Mesenchymal stem cell (in vitro differentiated cells and primary cell): Measurements from ENCODE around the gene KLRC4.
A peak's percentile ranks its signal among the peaks of the same experiment; 100 is the strongest.

Source experiments
- DNase-seq: peaks from one replicate; pipeline ENCODE4 v3.0.0-alpha.2; 2013
- H2AFZ ChIP-seq: one replicate; pipeline ENCODE4 v1.6.1; 2013; ENCODE audit warnings: low read depth, mild to moderate bottlenecking, control low read depth, inconsistent platforms, low read length, moderate library complexity
- H2AK5ac ChIP-seq: 2 replicates; pipeline ENCODE4 v1.6.1; 2013; ENCODE audit warnings: low read length, moderate library complexity, mild to moderate bottlenecking, inconsistent platforms; ENCODE audit not compliant: severe bottlenecking
- H2BK120ac ChIP-seq: one replicate; pipeline ENCODE4 v1.6.1; 2013; ENCODE audit warnings: low read depth, mild to moderate bottlenecking, inconsistent platforms, low read length, moderate library complexity
- H2BK12ac ChIP-seq, 2 experiments: one replicate each; pipeline ENCODE4 v1.6.1; 2013; ENCODE audit warnings: inconsistent platforms in 2 of 2, low read length in 2 of 2, mild to moderate bottlenecking in 2 of 2, moderate library complexity in 2 of 2, control low read depth in 1 of 2
- H2BK15ac ChIP-seq: one replicate; pipeline ENCODE4 v1.6.1; 2013; ENCODE audit warnings: mild to moderate bottlenecking, low read depth, inconsistent platforms; ENCODE audit not compliant: poor library complexity, severe bottlenecking
- H2BK5ac ChIP-seq: 2 replicates; pipeline ENCODE4 v1.6.1; 2013; ENCODE audit warnings: low read depth, mild to moderate bottlenecking, low read length, control low read depth, inconsistent platforms; ENCODE audit not compliant: poor library complexity, severe bottlenecking
- H3K14ac ChIP-seq, 2 experiments: one replicate each; pipeline ENCODE4 v1.6.1; 2013; ENCODE audit warnings: inconsistent platforms in 2 of 2, low read length in 2 of 2, control low read depth in 1 of 2, mild to moderate bottlenecking in 1 of 2, moderate library complexity in 1 of 2
- H3K18ac ChIP-seq, 2 experiments: one replicate each; pipeline ENCODE4 v1.6.1; 2013; ENCODE audit warnings: inconsistent platforms in 2 of 2, low read length in 2 of 2, control low read depth in 1 of 2, low read depth in 1 of 2, mild to moderate bottlenecking in 1 of 2
- H3K23ac ChIP-seq, 2 experiments: one replicate each; pipeline ENCODE4 v1.6.1; 2013; ENCODE audit warnings: inconsistent platforms in 2 of 2, low read length in 2 of 2, mild to moderate bottlenecking in 2 of 2, moderate library complexity in 2 of 2, control low read depth in 1 of 2
- H3K27ac ChIP-seq: 2 replicates; pipeline ENCODE4 v1.5.1; 2013; ENCODE audit warnings: mild to moderate bottlenecking, moderate library complexity, low read length, control low read depth, inconsistent platforms; ENCODE audit not compliant: poor library complexity, severe bottlenecking
- H3K27me3 ChIP-seq, 2 experiments: 2 replicates each; pipeline versions ENCODE4 v1.6.1 to v1.7.0; 2013; ENCODE audit warnings: low read length in 2 of 2, mild to moderate bottlenecking in 2 of 2, moderate library complexity in 2 of 2, control low read depth in 1 of 2, inconsistent platforms in 1 of 2; ENCODE audit not compliant: control insufficient read depth in 1 of 2, insufficient read depth in 1 of 2
- H3K36me3 ChIP-seq, 2 experiments: 2 replicates each; pipeline versions ENCODE4 v1.6.1 to v1.7.0; 2013; ENCODE audit warnings: low read length in 2 of 2, control low read depth in 1 of 2, inconsistent platforms in 1 of 2, low read depth in 1 of 2, mild to moderate bottlenecking in 1 of 2; ENCODE audit not compliant: insufficient read depth in 2 of 2, control insufficient read depth in 1 of 2
- H3K4ac ChIP-seq, 2 experiments: one replicate each; pipeline ENCODE4 v1.6.1; 2013; ENCODE audit warnings: inconsistent platforms in 2 of 2, low read length in 2 of 2, mild to moderate bottlenecking in 2 of 2, moderate library complexity in 2 of 2, control low read depth in 1 of 2, low read depth in 1 of 2
- H3K4me1 ChIP-seq: 2 replicates; pipeline ENCODE4 v1.6.1; 2013; ENCODE audit warnings: low read depth, low read length, control low read depth; ENCODE audit not compliant: control insufficient read depth, insufficient read depth
- H3K4me2 ChIP-seq: 2 replicates; pipeline ENCODE4 v1.6.1; 2013; ENCODE audit warnings: low read length, mild to moderate bottlenecking, inconsistent platforms; ENCODE audit not compliant: poor library complexity, severe bottlenecking
- H3K4me3 ChIP-seq, 2 experiments: 2 replicates each; pipeline versions ENCODE4 v1.5.1 to v1.7.0; 2013; ENCODE audit warnings: low read length in 2 of 2, mild to moderate bottlenecking in 2 of 2, control low read depth in 1 of 2, low read depth in 1 of 2; ENCODE audit not compliant: insufficient read depth in 1 of 2
- H3K79me1 ChIP-seq: replicated peaks from 2 replicates; pipeline ENCODE4 v1.6.1; 2013; ENCODE audit warnings: mild to moderate bottlenecking, control low read depth, low read length, inconsistent platforms; ENCODE audit not compliant: poor library complexity, severe bottlenecking
- H3K9ac ChIP-seq: 2 replicates; pipeline ENCODE4 v1.7.0; 2013; ENCODE audit warnings: mild to moderate bottlenecking, low read length, moderate library complexity
- H3K9me3 ChIP-seq: 2 replicates; pipeline ENCODE4 v1.7.0; 2013; ENCODE audit warnings: mild to moderate bottlenecking, low read length; ENCODE audit not compliant: control insufficient read depth
- H4K8ac ChIP-seq: one replicate; pipeline ENCODE4 v1.6.1; 2013; ENCODE audit warnings: inconsistent platforms, mild to moderate bottlenecking, low read length, moderate library complexity
- H4K91ac ChIP-seq: one replicate; pipeline ENCODE4 v1.6.1; 2013; ENCODE audit warnings: mild to moderate bottlenecking, low read length, inconsistent platforms
- WGBS: methylation state at CpG from one replicate; pipeline ENCODE4 v1.1.7; 2013; ENCODE audit warnings: mixed read lengths; 5-methylcytosine and 5-hydroxymethylcytosine counted together

Gene KLRC4

DNA sequence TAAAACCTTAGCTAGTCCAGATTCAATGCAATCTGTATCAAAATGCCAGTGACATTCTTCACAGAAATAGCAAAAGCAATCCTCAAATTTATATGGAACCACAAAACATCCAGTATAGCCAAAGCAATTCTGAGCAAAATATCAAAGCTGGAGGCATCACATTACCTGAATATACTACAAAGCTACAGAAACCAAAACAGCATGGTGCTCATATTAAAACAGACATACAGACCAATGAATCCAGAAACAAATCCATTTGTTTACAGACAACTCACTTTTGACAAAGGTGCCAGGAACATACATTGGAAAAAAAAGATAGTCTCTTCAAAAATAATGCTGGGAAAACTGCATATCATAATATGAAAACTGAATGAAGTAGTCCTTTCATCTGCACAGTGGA is 4.8 kb downstream of the KLRC4 start:
- Histone ChIP-seq H2AFZ (no peak overlapping the region), H3K4me2 (no peak overlapping the region), H3K27ac (no peak overlapping the region), H3K4me1 (no peaks in the 10 kb centered on the region), H2BK15ac (no peak overlapping the region), H3K79me1 (no peaks in the 10 kb centered on the region), H2BK12ac (no peak overlapping the region), H3K14ac (no peak overlapping the region), H3K36me3 (no peaks in the 10 kb centered on the region), H3K18ac (no peak overlapping the region), H2BK5ac (no peak overlapping the region), H4K91ac (no peak overlapping the region), H2AK5ac (no peak overlapping the region), H4K8ac (no peak overlapping the region), H3K27me3 (no peaks in the 10 kb centered on the region), H2BK120ac (no peak overlapping the region), H3K9ac (no peak overlapping the region), H3K9me3 (peaks cover 4% of the 10 kb centered on the region), H3K23ac (no peak overlapping the region), H3K4me3 (no peak overlapping the region), H3K4ac (no peak overlapping the region)
- no peak for DNase-seq

DNA sequence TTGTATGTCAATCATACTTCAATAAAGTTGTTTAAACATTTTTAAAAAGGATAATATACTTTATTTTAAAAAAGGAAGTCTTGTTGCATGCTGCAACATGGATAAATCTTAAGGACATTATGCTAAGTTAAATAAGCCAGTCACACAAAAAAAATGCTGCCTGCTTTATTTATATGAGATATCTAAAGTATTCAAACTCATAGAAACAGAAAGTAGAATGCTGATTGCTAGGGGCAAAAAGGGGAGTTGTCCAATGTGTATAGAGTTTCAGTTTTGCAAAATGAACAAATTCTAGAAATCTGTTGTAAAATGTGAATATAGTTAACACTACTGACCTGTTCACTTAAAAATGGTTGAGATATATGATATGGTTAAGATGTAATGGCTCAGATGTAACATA is 8.7 kb downstream of the KLRC4 start:
- Histone ChIP-seq H3K4me1 (peaks cover 4% of the 10 kb centered on the region), H2BK120ac (no peak overlapping the region), H2BK15ac (no peak overlapping the region), H3K4me3 (no peak overlapping the region), H3K4me2 (no peak overlapping the region), H3K27me3 (no peaks in the 10 kb centered on the region), H3K9ac (no peak overlapping the region), H3K9me3 (peaks cover 4% of the 10 kb centered on the region), H3K79me1 (no peaks in the 10 kb centered on the region), H4K91ac (no peak overlapping the region), H2BK12ac (no peak overlapping the region), H3K14ac (no peak overlapping the region), H2AFZ (no peak overlapping the region), H3K27ac (no peak overlapping the region), H3K18ac (no peak overlapping the region), H2AK5ac (no peak overlapping the region), H3K36me3 (no peaks in the 10 kb centered on the region), H3K23ac (no peak overlapping the region), H3K4ac (no peak overlapping the region), H2BK5ac (no peak overlapping the region), H4K8ac (no peak overlapping the region)
- DNase-seq: no peak

DNA sequence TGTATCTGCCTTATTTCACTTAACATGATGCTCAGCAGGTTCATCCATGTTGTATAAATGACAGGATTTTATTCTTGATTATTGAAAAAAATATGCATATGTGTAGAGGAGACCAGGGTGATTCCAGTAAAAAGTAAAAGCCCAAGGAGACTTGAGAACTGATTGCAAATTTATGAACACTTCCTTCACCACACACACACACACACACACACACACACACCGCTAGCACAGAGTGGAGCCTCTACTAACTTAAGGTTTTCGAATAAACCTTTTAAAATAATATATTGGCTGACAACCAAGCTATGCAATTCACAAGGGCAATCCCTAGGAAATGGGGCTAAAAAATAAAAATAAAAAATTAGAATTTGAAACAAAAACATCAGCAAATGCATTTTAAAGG is 11.4 kb downstream of the KLRC4 start:
- H4K91ac ChIP-seq: no peak overlapping the region
- H4K8ac ChIP-seq: no peak overlapping the region
- H2BK5ac ChIP-seq: no peak overlapping the region
- no peak overlapping the region for H3K14ac ChIP-seq
- no peak overlapping the region for H2AK5ac ChIP-seq
- H2BK120ac ChIP-seq: no peak overlapping the region
- no peak overlapping the region for H2BK12ac ChIP-seq
- no peak overlapping the region for H3K4me3 ChIP-seq
- no peaks in the 10 kb centered on the region for H3K27me3 ChIP-seq
- H3K4ac ChIP-seq: no peak overlapping the region
- no peak overlapping the region for H2AFZ ChIP-seq
- no peaks in the 10 kb centered on the region for H3K79me1 ChIP-seq
- DNase-seq: no peak
- peaks cover 4% of the 10 kb centered on the region for H3K4me1 ChIP-seq
- H3K18ac ChIP-seq: no peak overlapping the region
- no peak overlapping the region for H3K4me2 ChIP-seq
- H3K9me3 ChIP-seq: no peaks in the 10 kb centered on the region
- no peak overlapping the region for H3K27ac ChIP-seq
- H3K23ac ChIP-seq: no peak overlapping the region
- H3K36me3 ChIP-seq: no peaks in the 10 kb centered on the region
- WGBS: no CpG with 5 or more reads among the region's 2 CpGs
- H2BK15ac ChIP-seq: no peak overlapping the region
- H3K9ac ChIP-seq: no peak overlapping the region

DNA sequence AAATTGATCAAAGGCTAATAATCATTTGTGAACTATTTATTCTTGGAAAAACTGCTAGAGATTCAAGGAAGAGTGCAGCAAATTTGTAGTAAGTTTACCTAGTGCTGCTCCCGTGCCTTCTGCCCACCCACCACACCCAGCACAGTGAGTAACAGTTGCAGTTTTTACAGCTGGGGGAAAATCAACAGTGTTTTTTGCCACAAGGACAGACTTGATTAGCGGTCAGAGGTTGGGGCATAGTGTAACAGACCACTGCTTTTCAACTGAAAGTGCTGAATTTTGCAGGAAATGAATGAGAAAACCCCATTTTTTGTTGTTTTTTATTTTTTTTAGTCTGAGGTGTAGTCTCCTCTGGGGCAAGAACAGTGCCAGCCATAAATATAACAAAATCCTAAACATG is 12.3 kb downstream of the KLRC4 start:
- Histone ChIP-seq H3K4me3 (no peak overlapping the region), H2BK120ac (peak overlapping the region; percentile 49), H2AFZ (no peak overlapping the region), H4K8ac (no peak overlapping the region), H2BK15ac (peak overlapping the region; percentile 69), H3K27me3 (no peaks in the 10 kb centered on the region), H3K27ac (peak overlapping the region; percentile 40), H3K4ac (no peak overlapping the region), H2BK12ac (peak overlapping the region in 1 of 2 experiments; percentile 95), H3K79me1 (no peaks in the 10 kb centered on the region), H4K91ac (no peak overlapping the region), H3K9ac (no peak overlapping the region), H3K4me2 (no peak overlapping the region), H3K4me1 (peaks cover 4% of the 10 kb centered on the region), H3K9me3 (no peaks in the 10 kb centered on the region), H2BK5ac (no peak overlapping the region), H3K14ac (no peak overlapping the region), H3K23ac (no peak overlapping the region), H2AK5ac (no peak overlapping the region), H3K36me3 (no peaks in the 10 kb centered on the region), H3K18ac (peak overlapping the region in 1 of 2 experiments; percentile 70)
- no peak for DNase-seq
- WGBS: 85% methylated on average over 2 of the region's 2 CpGs
